ENCODE measurements around the gene IFNL2.
"Not testable (repeated sequence)": the region's sequence is repeated elsewhere in the genome, so short reads cannot be mapped to it uniquely, and the experiment has no call there.

IFNL2 gene

DNA sequence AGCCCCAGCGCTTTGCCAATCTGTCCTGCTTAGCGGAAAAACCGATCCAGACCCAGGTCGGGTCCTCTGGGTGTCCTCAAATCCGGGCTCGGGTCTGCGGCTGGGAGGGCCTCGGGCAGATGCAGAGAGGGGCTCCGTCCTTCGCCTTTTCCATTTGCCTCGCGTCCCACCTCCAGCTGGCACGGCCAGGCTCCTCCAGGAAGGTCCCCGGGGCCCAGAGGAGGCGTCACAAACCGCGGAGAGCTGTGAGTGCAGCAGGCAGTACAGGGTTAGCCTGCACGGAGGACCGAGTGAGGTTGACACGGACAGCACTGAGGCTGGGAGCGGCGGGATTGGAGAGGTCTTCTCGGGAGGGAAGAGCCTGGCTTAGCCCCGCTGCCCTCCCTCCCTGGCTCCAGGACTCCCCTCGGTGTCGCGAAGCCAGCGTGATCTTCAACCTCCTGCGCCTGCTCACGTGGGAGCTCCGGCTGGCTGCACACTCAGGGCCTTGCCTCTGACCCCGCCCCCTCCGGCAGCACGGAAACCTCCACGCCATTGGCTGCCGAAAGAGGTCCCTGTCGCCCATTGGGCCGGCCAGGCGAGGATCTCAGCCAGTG lies 2.8 kb upstream of the IFNL2 start:
- Mint-ChIP-seq H3K36me3 (ENCODE audit: low read depth) (no peaks in the 10 kb centered on the region), H3K4me3 (no peak overlapping the region), H3K27me3 (peaks cover 26% of the 10 kb centered on the region)

DNA sequence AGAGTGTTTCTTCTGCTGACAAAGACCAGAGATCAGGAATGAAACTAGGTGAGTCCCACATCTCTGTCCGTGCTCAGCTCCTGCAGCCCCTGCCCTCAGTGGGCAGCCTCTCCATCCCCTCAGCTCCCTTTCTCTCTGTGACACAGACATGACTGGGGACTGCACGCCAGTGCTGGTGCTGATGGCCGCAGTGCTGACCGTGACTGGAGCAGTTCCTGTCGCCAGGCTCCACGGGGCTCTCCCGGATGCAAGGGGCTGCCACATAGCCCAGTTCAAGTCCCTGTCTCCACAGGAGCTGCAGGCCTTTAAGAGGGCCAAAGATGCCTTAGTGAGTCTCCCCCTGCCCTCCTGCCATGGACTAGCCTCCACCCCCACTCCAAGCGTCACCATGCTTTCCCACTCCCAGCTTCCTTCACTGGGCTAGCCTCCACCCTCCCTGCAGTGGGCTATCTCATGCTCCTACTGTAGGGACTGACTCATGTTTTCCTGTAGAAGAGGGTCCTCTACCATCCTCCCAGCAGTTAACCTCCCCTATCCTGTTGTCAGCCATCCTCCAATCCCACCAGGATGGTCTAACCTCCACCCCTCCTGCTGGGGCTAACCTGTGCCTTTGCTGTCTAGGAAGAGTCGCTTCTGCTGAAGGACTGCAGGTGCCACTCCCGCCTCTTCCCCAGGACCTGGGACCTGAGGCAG lies 481 bp downstream of the IFNL2 start:
- not testable (repeated sequence) for H3K4me1 Mint-ChIP-seq (ENCODE audit: low read depth); H3K36me3 Mint-ChIP-seq (ENCODE audit: low read depth); H3K9me3 Mint-ChIP-seq; H3K4me3 Mint-ChIP-seq; H3K27ac Mint-ChIP-seq
- H3K27me3 Mint-ChIP-seq, result peaks cover 14% of the 10 kb centered on the region

More for the DNA sequence above, 2.8 kb upstream of the IFNL2 start:
- H3K27ac Mint-ChIP-seq, result no peak overlapping the region
- peaks cover 3% of the 10 kb centered on the region for H3K4me1 Mint-ChIP-seq (ENCODE audit: low read depth)
- H3K9me3 Mint-ChIP-seq, result no peaks in the 10 kb centered on the region

DNA sequence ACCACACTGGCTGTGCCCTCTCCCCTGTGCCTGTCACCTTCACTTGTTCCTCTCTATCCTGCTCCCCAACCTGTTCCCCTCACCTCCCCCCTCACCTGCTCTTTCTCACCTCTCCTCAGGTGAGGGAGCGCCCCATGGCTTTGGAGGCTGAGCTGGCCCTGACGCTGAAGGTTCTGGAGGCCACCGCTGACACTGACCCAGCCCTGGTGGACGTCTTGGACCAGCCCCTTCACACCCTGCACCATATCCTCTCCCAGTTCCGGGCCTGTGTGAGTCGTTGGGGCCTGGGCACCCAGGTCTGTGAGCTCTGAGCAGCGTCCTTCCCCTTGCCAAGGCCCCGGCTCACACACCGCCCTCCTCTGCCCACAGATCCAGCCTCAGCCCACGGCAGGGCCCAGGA lies 1.2 kb downstream of the IFNL2 start:
- not testable (repeated sequence) for H3K4me3 Mint-ChIP-seq; H3K27ac Mint-ChIP-seq; H3K36me3 Mint-ChIP-seq (ENCODE audit: low read depth)

DNA sequence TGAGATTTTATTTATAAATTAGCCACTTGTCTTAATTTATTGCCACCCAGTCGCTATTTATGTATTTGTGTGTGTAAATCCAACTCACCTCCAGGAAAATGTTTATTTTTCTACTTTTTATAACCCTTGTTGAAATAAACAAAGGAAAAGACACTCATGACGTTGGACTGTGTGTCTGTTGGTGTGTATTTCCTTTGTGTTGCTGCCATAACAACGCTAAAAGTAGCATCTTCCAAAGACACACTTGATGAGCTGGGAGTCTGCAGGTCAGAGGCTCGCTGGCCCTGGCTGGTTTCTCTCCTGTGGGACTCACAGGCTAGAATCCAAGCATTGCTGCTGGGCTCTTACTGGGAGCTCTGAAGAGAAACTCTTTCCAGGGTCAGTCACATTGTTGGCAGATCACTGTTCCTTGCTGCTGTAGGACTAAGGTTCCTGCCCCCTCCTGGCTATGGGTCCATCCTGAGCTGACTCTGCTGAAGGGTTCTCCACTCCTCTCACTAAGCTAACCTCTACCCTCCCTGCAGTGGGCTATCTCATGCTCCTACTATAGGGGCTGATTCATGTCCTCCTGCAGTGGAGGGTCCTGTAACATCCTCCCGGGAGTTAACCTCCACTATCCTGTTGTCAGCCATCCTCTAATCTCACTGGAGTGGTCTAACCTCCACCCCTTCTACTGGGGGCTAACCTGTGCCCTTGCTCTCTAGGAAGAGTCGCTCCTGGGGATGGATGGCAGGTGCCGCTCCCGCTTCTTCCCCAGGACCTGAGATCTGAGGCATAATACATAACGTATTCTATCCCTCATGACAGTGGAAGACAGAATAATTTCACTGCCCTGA lies 2.1 kb downstream of the IFNL2 start:
- Mint-ChIP-seq H3K4me3 (no peak overlapping the region), H3K36me3 (ENCODE audit: low read depth) (no peaks in the 10 kb centered on the region), H3K4me1 (ENCODE audit: low read depth) (no peaks in the 10 kb centered on the region), H3K27me3 (peaks cover 4% of the 10 kb centered on the region), H3K9me3 (no peaks in the 10 kb centered on the region), H3K27ac (no peak overlapping the region)

More for the DNA sequence above, 1.2 kb downstream of the IFNL2 start:
- not testable (repeated sequence) for H3K9me3 Mint-ChIP-seq; H3K4me1 Mint-ChIP-seq (ENCODE audit: low read depth); H3K27me3 Mint-ChIP-seq

DNA sequence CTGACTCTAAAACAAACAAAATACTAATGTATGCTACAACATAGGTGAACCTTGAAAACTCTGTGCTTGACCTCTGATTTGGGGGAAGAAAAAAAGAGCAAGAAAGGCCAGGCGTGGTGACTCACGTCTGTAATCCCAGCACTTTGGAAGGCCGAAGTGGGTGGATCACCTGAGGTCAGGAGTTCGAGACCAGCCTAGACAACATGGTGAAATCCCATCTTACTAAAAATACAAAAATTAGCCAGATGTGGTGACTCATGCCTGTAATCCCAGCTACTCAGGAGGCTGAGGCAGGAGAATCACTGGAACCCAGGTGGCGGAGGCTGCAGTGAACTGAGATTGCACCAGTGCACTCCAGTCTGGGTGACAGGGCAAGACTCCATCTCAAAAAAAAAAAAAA lies 5.7 kb downstream of the IFNL2 start:
- not testable (repeated sequence) for H3K36me3 Mint-ChIP-seq (ENCODE audit: low read depth); H3K4me3 Mint-ChIP-seq; H3K9me3 Mint-ChIP-seq; H3K27ac Mint-ChIP-seq; H3K27me3 Mint-ChIP-seq; H3K4me1 Mint-ChIP-seq (ENCODE audit: low read depth)

DNA sequence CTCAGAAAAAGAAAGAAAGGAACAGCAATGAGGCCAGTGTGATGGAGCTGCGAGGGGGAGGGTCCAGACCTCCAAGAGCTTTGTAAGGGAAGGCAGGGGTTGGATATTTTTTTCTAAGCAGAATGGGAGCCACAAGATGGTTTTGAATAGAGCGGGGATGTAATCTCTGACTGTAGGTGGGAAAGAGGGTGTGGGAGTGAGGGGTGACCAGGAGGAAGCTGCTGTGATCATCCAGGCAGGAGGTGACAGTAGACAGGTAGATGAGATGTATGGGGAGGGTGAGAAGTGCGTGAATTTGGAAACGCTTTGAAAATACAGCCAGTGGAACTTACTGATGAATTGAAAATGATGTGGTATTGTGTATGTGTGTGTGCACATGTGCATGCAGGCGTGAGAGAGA lies 7.4 kb downstream of the IFNL2 start:
- Mint-ChIP-seq H3K36me3 (ENCODE audit: low read depth) (no peaks in the 10 kb centered on the region), H3K4me1 (ENCODE audit: low read depth) (no peaks in the 10 kb centered on the region), H3K9me3 (no peaks in the 10 kb centered on the region), H3K4me3 (no peak overlapping the region), H3K27ac (no peak overlapping the region), H3K27me3 (peaks cover 4% of the 10 kb centered on the region)

DNA sequence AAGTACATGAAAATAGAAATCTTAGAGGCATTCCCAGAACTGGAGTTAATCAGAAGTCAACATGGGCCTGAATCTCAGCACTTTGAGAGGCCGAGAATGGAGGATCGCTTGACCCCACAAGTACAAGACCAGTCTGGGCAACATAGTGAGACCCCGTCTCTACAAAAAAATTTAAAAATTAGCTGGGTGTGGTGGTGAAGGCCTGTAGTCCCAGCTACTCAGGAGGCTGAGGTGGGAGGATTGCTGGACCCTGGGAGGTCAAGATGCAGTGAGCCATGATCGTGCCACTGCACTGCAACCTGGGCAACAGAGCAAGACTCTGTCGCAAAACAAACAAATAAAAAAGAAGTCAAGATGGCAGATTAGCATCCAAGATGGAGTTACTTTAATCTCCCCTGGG lies 8.5 kb downstream of the IFNL2 start:
- Mint-ChIP-seq H3K27ac (no peak overlapping the region), H3K36me3 (ENCODE audit: low read depth) (no peaks in the 10 kb centered on the region), H3K4me1 (ENCODE audit: low read depth) (no peaks in the 10 kb centered on the region), H3K27me3 (peaks cover 3% of the 10 kb centered on the region), H3K4me3 (no peak overlapping the region), H3K9me3 (no peaks in the 10 kb centered on the region)

DNA sequence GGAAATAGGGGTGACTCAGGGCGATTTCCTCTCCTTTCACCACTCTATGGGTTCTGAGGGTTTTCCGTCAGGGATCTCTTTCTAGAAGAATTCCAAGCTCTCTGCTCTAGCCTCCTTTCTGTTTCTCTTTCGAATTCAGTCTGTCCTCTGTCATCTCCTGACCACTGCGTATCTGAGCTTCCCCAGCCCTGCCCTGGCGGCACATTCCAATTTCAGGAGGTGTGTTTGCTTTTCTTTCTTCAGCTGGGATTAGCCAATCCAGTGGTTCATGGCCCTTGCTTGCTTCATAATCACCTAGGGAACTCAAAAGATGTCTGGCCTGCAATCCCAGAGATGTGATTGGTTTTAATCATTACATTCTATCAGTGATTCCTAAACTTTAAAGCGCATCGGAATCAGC lies 9.4 kb downstream of the IFNL2 start:
- Mint-ChIP-seq H3K36me3 (ENCODE audit: low read depth) (no peaks in the 10 kb centered on the region), H3K27me3 (peaks cover 3% of the 10 kb centered on the region), H3K4me1 (ENCODE audit: low read depth) (no peaks in the 10 kb centered on the region), H3K9me3 (no peaks in the 10 kb centered on the region), H3K4me3 (no peak overlapping the region), H3K27ac (no peak overlapping the region)

DNA sequence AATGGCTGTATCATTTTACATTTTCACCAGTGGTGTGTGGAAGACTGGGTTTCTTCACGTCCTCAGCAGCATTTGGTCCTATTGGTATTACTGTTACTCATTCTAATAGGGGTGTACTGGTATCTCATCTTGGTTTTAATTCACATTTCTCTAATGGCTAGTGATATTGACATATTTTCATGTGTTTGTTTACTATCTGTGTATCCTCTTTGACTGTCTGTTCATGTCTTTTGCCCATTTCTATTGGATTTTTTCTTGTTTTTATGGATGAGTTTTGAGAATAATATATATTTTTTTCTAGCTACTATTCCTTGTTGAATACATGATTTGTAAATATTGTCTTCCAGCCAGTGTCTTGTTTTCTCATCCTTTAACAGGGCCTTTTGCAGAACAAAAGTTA lies 13.8 kb downstream of the IFNL2 start:
- Mint-ChIP-seq H3K9me3 (no peaks in the 10 kb centered on the region), H3K36me3 (ENCODE audit: low read depth) (no peaks in the 10 kb centered on the region), H3K4me3 (no peak overlapping the region), H3K4me1 (ENCODE audit: low read depth) (no peaks in the 10 kb centered on the region), H3K27me3 (peaks cover 3% of the 10 kb centered on the region), H3K27ac (no peak overlapping the region)

DNA sequence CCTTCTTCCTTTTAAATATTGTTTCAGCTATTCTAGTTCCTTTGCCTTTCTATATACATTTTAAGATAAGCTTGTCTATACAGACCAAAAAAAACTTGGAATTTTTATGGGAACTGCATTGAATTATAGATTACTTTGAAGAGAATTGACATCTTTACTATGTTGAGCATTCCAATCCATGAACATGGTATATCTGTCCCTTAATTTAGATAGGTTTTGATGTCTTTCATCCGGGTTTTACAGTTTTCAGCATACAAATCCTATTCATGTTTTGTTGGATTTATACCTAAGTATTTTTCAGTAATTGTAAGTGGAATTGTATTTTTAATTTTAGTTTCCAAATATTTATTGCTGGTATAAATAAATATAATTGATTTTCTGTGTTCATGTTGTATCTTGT lies 15.8 kb downstream of the IFNL2 start:
- Mint-ChIP-seq H3K4me3 (no peak overlapping the region), H3K4me1 (ENCODE audit: low read depth) (no peaks in the 10 kb centered on the region), H3K27me3 (peaks cover 3% of the 10 kb centered on the region), H3K9me3 (no peaks in the 10 kb centered on the region), H3K27ac (no peak overlapping the region), H3K36me3 (ENCODE audit: low read depth) (no peaks in the 10 kb centered on the region)

DNA sequence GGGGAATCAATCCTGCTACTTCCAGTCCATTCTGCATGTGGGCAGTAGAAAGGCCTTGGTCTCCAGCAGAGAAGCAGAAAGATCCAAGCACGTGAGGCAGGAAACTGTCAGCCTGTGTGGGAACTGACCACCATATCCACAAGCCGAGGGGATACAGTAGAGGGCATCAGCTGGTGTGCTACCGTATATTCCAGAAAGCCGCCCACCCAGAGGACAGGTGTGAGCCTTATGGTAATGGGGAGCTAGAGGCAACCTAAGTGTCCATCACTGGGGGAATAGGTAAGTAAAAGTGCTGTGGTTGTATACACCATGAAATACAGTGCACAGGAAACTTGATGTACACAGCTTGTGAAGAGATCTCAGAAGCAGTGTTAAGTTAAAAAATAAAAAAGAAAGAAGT lies 25.2 kb downstream of the IFNL2 start:
- H3K9me3 Mint-ChIP-seq, result no peaks in the 10 kb centered on the region
- H3K4me3 Mint-ChIP-seq, result no peak overlapping the region
- H3K36me3 Mint-ChIP-seq (ENCODE audit: low read depth), result no peaks in the 10 kb centered on the region
- H3K27ac Mint-ChIP-seq, result no peak overlapping the region
- peaks cover 10% of the 10 kb centered on the region for H3K4me1 Mint-ChIP-seq (ENCODE audit: low read depth)
- peaks cover under 1% of the 10 kb centered on the region for H3K27me3 Mint-ChIP-seq

DNA sequence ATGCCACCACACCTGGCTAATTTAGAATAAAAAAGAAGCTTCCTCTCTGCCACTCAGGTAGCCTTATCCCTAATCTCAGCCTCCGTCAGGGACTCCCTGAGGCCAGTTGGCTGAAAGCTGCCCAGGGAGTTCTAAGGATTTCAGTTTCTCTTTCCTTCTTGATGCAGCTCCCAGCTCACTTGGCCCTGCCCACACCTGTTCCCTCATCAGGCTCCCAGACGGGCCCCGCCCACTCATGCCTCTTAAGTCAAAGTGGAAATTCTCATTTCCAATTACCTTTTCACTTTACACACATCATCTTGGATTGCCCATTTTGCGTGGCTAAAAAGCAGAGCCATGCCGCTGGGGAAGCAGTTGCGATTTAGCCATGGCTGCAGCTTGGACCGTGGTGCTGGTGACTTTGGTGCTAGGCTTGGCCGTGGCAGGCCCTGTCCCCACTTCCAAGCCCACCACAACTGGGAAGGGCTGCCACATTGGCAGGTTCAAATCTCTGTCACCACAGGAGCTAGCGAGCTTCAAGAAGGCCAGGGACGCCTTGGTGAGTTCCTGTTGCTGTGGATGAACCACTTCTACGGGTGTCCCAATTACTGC lies 28.0 kb downstream of the IFNL2 start, which contains the start of gene IFNL1:
TSS of gene IFNL1 (plus strand) at position 353 of the 591 bp plus-strand sequence. CDS start at position 368, 15 bp downstream.
- no peak within 1 kb of the TSS for H3K4me3 Mint-ChIP-seq
- H3K36me3 Mint-ChIP-seq (ENCODE audit: low read depth), result no peaks in the 10 kb centered on the region
- H3K4me1 Mint-ChIP-seq (ENCODE audit: low read depth), result peaks cover 14% of the 10 kb centered on the region
- H3K9me3 Mint-ChIP-seq, result no peaks in the 10 kb centered on the region
- H3K27ac Mint-ChIP-seq, result no peak within 1 kb of the TSS
- peaks cover 4% of the 10 kb centered on the region for H3K27me3 Mint-ChIP-seq

DNA sequence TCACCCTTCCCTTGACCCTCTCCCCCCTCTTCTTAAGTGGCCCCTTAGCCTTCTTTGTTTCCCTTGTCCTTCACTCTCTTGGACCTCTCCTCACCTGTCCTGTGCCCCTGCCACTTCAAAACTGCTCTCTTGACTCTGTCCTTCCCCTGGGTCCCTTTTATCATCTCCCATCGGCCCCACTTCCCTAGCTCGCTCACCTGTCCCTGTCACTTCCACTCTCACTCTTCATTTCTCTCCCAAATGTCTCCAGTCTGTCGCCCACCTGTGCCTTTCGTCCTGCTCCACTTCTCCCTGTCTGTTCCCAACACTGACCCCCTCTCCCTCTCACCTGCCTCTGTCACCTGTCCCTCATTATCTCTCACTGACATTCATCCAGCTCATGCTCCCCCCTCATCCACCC lies 28.7 kb downstream of the IFNL2 start:
- H3K4me3 Mint-ChIP-seq, result no peak overlapping the region

DNA sequence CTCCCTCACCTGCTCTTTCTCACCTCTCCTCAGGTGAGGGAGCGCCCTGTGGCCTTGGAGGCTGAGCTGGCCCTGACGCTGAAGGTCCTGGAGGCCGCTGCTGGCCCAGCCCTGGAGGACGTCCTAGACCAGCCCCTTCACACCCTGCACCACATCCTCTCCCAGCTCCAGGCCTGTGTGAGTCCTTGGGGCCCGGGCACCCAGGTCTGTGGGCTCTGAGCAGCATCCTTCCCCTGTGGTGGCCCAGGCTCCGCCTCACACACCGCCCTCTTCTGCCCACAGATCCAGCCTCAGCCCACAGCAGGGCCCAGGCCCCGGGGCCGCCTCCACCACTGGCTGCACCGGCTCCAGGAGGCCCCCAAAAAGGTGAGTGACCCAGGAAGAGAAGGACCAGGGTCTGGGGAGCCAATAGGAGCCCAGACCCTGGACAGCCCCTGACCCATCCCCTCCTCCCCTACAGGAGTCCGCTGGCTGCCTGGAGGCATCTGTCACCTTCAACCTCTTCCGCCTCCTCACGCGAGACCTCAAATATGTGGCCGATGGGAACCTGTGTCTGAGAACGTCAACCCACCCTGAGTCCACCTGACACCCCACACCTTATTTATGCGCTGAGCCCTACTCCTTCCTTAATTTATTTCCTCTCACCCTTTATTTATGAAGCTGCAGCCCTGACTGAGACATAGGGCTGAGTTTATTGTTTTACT lies 29.9 kb downstream of the IFNL2 start:
- Mint-ChIP-seq H3K27ac (peak overlapping the region; percentile 36), H3K9me3 (no peaks in the 10 kb centered on the region), H3K4me3 (peak overlapping the region; percentile 53), H3K4me1 (ENCODE audit: low read depth) (peaks cover 14% of the 10 kb centered on the region), H3K36me3 (ENCODE audit: low read depth) (no peaks in the 10 kb centered on the region), H3K27me3 (peaks cover 4% of the 10 kb centered on the region)

More for the DNA sequence above, 28.7 kb downstream of the IFNL2 start:
- no peaks in the 10 kb centered on the region for H3K9me3 Mint-ChIP-seq
- no peak overlapping the region for H3K27ac Mint-ChIP-seq
- peaks cover 14% of the 10 kb centered on the region for H3K4me1 Mint-ChIP-seq (ENCODE audit: low read depth)
- no peaks in the 10 kb centered on the region for H3K36me3 Mint-ChIP-seq (ENCODE audit: low read depth)
- peaks cover 4% of the 10 kb centered on the region for H3K27me3 Mint-ChIP-seq

Measured in stimulated activated naive CD8-positive, alpha-beta T cell treated with anti-CD3 and anti-CD28 coated beads, Interleukin-15, Interleukin-2, amounts not matched to agents 100 ng/mL and 50 ng/mL, for 24 hours (primary cell).